H1 (cell line): ENCODE data around the gene ABHD2. TPM values are rescaled to one million over a fixed set of nuclear protein-coding genes. Genes with fewer than 3 reads are reported as not detected.

Experiments
- CEBPB ChIP-seq: IDR thresholded peaks from 2 replicates; pipeline ENCODE4 v1.6.1; 2012; ENCODE audit warnings: low read depth, low read length
- CHD7 ChIP-seq: fragments of 300-600 bp; sonication (generic); IDR thresholded peaks from 2 replicates; pipeline ENCODE4 v1.7.1; 2012; ENCODE audit warnings: low read length, moderate library complexity, mild to moderate bottlenecking, inconsistent platforms; ENCODE audit not compliant: insufficient replicate concordance
- EP300 ChIP-seq, 2 experiments: IDR thresholded peaks; 1 replicate in 1 of 2; 2 replicates in 1 of 2; pipeline ENCODE4 v1.6.1; 2011 to 2012; ENCODE audit warnings: low read depth in 2 of 2, low read length in 2 of 2, mild to moderate bottlenecking in 2 of 2, borderline replicate concordance in 1 of 2, inconsistent platforms in 1 of 2, moderate library complexity in 1 of 2
- RAD21 ChIP-seq, 2 experiments: IDR thresholded peaks in 1 of 2; conservative IDR thresholded peaks in 1 of 2; 2 replicates each; pipeline ENCODE4 v1.6.1; 2011; ENCODE audit warnings: low read depth in 2 of 2, low read length in 2 of 2, improper control_type of control experiment in 1 of 2, inconsistent platforms in 1 of 2, mild to moderate bottlenecking in 1 of 2, moderate library complexity in 1 of 2
- SAP30 ChIP-seq: fragments of 300-600 bp; sonication (generic); IDR thresholded peaks from 2 replicates; pipeline ENCODE4 v1.7.1; 2012; ENCODE audit warnings: low read length, moderate library complexity, mild to moderate bottlenecking, inconsistent platforms; ENCODE audit not compliant: insufficient read depth, insufficient replicate concordance
- SP1 ChIP-seq: IDR thresholded peaks from 2 replicates; pipeline ENCODE4 v1.6.1; 2011; ENCODE audit warnings: low read depth, low read length
- SP2 ChIP-seq: IDR thresholded peaks from 2 replicates; pipeline ENCODE4 v1.6.1; 2012; ENCODE audit warnings: mild to moderate bottlenecking, low read length, inconsistent platforms
- SRF ChIP-seq: IDR thresholded peaks from 2 replicates; pipeline ENCODE4 v1.6.1; 2011; ENCODE audit warnings: mild to moderate bottlenecking, low read depth, low read length, moderate library complexity
- ZNF274 ChIP-seq: IDR thresholded peaks from 2 replicates; pipeline ENCODE4 v1.7.0; 2012; ENCODE audit warnings: low read length, borderline replicate concordance; ENCODE audit errors: extremely low read depth
- polyA plus RNA-seq, 7 experiments: library from polyadenylated mRNA; depleted of rRNA in 3 of 7; stranded (reverse) in 5 of 7; unstranded in 2 of 7; fragments of >200 nt in 5 of 7; fragments of 200-250 nt in 2 of 7; gene quantifications; 1 replicate in 5 of 7; 2 replicates in 1 of 7; 4 replicates in 1 of 7; pipeline versions ENCODE4 v1.2.1 to v1.2.3, GENCODE V29; 2011 to 2013; ENCODE audit warnings: missing spikeins in 2 of 7, mixed read lengths in 2 of 7
- total RNA-seq: library from RNA; stranded (reverse); fragmentation: NEBNext Ultra II Directional; extraction: Animal tissue kit (Norgen Biotek cat#: 25700); gene quantifications from 2 replicates; pipeline ENCODE4 v1.2.1, GENCODE V29; 2021

Gene ABHD2
- total and polyA plus RNA-seq, 2 of the 8 experiments (the other 6 are each of a cell fraction or from before 2014, with no cell fraction given): 9.1 to 23.7 TPM

- no peak for TF ChIP-seq CHD7
- TF ChIP-seq SAP30: no peak
- TF ChIP-seq RAD21 (IDR thresholded peaks at IDR 0.05 in 1 of 2, conservative IDR thresholded peaks at IDR 0.05 in 1 of 2; ENCODE audit: low read depth in 2 of 2, low read length in 2 of 2): no peak
- TF ChIP-seq ZNF274: no peak
- no peak for TF ChIP-seq SP2
- TF ChIP-seq EP300 (IDR thresholded peaks at IDR 0.05; ENCODE audit: borderline replicate concordance in 1 of 2, low read depth in 2 of 2, low read length in 2 of 2): no peak
- TF ChIP-seq SRF: no peak
- no peak for TF ChIP-seq SP1
- no peak for TF ChIP-seq CEBPB
Measured at GRCh38 chr15:89110060-89110459, 21.8 kb downstream of the ABHD2 start (continued).
